Adrenal gland (tissue), 12 donors: ENCODE data around the gene CYP2C9. TPM values are rescaled to one million over a fixed set of nuclear protein-coding genes. Genes with fewer than 3 reads are reported as not detected.

Experiments
- DNase-seq, 7 donors: peaks; one replicate each; pipeline ENCODE4 v3.0.0-alpha.2; 2019 to 2020
- H3K27ac ChIP-seq, 5 donors: fragments of 200-600 bp; sonication (generic) in 4 of 5; 1 replicate in 3 of 5; 2 replicates in 2 of 5; pipeline versions ENCODE4 v1.5.1 to v1.8.0; 2016 to 2020; ENCODE audit warnings: mild to moderate bottlenecking in 1 of 5
- H3K27me3 ChIP-seq: fragments of 200-600 bp; 2 replicates; pipeline ENCODE4 v1.8.0; 2021
- H3K36me3 ChIP-seq, 2 donors: fragments of 200-600 bp; replicated peaks in 1 of 2; 1 replicate in 1 of 2; 2 replicates in 1 of 2; pipeline versions ENCODE4 v1.5.1 to v1.8.0; 2018 to 2022
- H3K4me1 ChIP-seq, 2 donors: fragments of 200-600 bp; replicated peaks in 1 of 2; 1 replicate in 1 of 2; 2 replicates in 1 of 2; pipeline versions ENCODE4 v1.5.1 to v1.8.0; 2018 to 2021
- H3K4me3 ChIP-seq, 4 donors: fragments of 200-600 bp; sonication (generic) in 3 of 4; one replicate each; pipeline ENCODE4 v1.5.1; 2016 to 2018
- H3K9me3 ChIP-seq, 3 donors: fragments of 200-600 bp; sonication (generic) in 1 of 3; replicated peaks in 1 of 3; 1 replicate in 2 of 3; 2 replicates in 1 of 3; pipeline versions ENCODE4 v1.5.1 to v1.8.0; 2016 to 2021
- CTCF ChIP-seq, 6 experiments: fragments of 450-650 bp in 4 of 6; fragments of 200-600 bp in 2 of 6; sonication (generic) in 1 of 6; IDR thresholded peaks; 1 replicate in 5 of 6; 2 replicates in 1 of 6; pipeline versions ENCODE4 v1.5.1 to v1.8.0; 2016 to 2021; ENCODE audit warnings: antibody characterized with exemption in 6 of 6, mild to moderate bottlenecking in 2 of 6, moderate library complexity in 1 of 6
- POLR2A ChIP-seq, 2 donors: fragments of 450-650 bp; IDR thresholded peaks; one replicate each; pipeline ENCODE4 v1.6.1; 2017; ENCODE audit warnings: antibody characterized with exemption in 2 of 2, mild to moderate bottlenecking in 2 of 2, moderate library complexity in 1 of 2
- WGBS, 4 donors: extraction: QIAGEN DNeasy Blood & Tissue Kit in 2 of 4; methylation state at CpG; one replicate each; pipeline versions ENCODE4 v1.1.5 to v1.1.7; 2013 to 2017; 5-methylcytosine and 5-hydroxymethylcytosine counted together
- intact Hi-C, 2 donors: fragments of 100-400 bp; cut with DNase I; formaldehyde crosslinking; loops; one replicate each; pipeline versions ENCODE4 v1.14.1 to v1.15.0; 2022 to 2023
- polyA plus RNA-seq, 3 donors: library from polyadenylated mRNA; stranded (reverse); fragments of 200-250 nt in 2 of 3; fragments of 350-450 nt in 1 of 3; fragmentation: Illumina TruSeq in 1 of 3; extraction: RNeasy Lipid Tissue Mini Kit (QIAGEN cat#74804) in 1 of 3; gene quantifications; one replicate each; pipeline ENCODE4 v1.2.3, GENCODE V29; 2013 to 2014
- total RNA-seq, 9 donors: library from RNA; depleted of rRNA in 4 of 9; stranded (reverse); fragments of >200 nt in 4 of 9; fragments of 120-200 nt in 1 of 9; fragmentation: NEBNext Ultra II Directional in 1 of 9; extraction: Animal tissue kit (Norgen Biotek cat#: 25700) in 1 of 9; gene quantifications; one replicate each; pipeline versions ENCODE4 v1.1.0 to v1.2.4, GENCODE V29; 2013 to 2023
- donor health status: healthy with polysubstance abuse.
- donor health status: Bipolar disorder and iron deficiency.
- donor health status: DM: yes; HTN: yes; CAD: no.
- donor health status: DM: no; HTN: no; CAD: no.
- donor health status: DM: no; HTN: no; CAD: no.
- donor health status: DM: yes; HTN: yes; CAD: no.

CYP2C9 gene
- total and polyA plus RNA-seq, 12 donors, result 0.27 to 0.38 (median 0.37) TPM; not detected in 8

GRCh38 chr10:94963901-94964300 lies 25.4 kb downstream of the CYP2C9 start:
- TF ChIP-seq POLR2A (IDR thresholded peaks at IDR 0.05), result no peak
- peak in 5 of 6 experiments; percentile 19 to 55 (median 32) for TF ChIP-seq CTCF (IDR thresholded peaks at IDR 0.05)
- no peaks in the 10 kb centered on the region for H3K27me3 ChIP-seq
- H3K27ac ChIP-seq, result no peak overlapping the region
- no peak overlapping the region for H3K4me3 ChIP-seq
- H3K4me1 ChIP-seq, result no peaks in the 10 kb centered on the region
- no peaks in the 10 kb centered on the region for H3K9me3 ChIP-seq
- peak in 3 of 7 donors; percentile 6 to 15 (median 7) for DNase-seq
- no peaks in the 10 kb centered on the region for H3K36me3 ChIP-seq
- intact Hi-C loops, result no loop called here
- WGBS, 4 donors, result 0 to 20% (median 0%) methylated on average over 1 of the region's 1 CpG

DNA sequence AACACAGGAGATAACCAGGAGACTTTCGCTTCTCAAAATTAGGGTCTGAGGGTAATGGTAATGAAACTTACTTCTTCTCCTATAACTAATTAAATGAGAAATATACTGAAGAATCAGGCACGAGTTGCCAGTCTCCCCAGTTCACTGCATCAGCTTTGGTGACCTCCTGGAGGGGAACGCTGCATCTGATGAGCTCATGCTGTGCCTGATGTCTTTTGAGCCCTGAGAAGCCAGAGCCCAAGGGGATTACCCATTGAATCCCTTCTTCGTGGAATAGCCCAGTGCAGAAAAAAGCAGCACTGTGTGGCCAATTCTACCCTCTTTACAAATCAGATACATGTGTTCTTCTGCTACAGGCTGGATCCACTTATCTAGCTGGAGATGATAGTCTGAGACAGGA lies 45.1 kb downstream of the CYP2C9 start:
- H3K27me3 ChIP-seq, result no peaks in the 10 kb centered on the region
- H3K36me3 ChIP-seq, result no peaks in the 10 kb centered on the region
- no peak overlapping the region for H3K4me3 ChIP-seq
- no peak overlapping the region for H3K27ac ChIP-seq
- intact Hi-C loops, result no loop called here
- DNase-seq, result no peak
- H3K9me3 ChIP-seq, result no peaks in the 10 kb centered on the region
- TF ChIP-seq CTCF (IDR thresholded peaks at IDR 0.05) (no peak), POLR2A (IDR thresholded peaks at IDR 0.05) (no peak)
- H3K4me1 ChIP-seq, result no peaks in the 10 kb centered on the region
- 36 to 50% (median 41%) methylated on average over 4 of the region's 4 CpGs for WGBS, 4 donors

GRCh38 chr10:94989192-94989591 lies 50.7 kb downstream of the CYP2C9 start:
- Histone ChIP-seq H3K27me3 (no peaks in the 10 kb centered on the region), H3K27ac (no peak overlapping the region), H3K4me3 (no peak overlapping the region), H3K4me1 (no peaks in the 10 kb centered on the region), H3K9me3 (peaks cover 0 to 5% (median 0%) of the 10 kb centered on the region in 3 donors), H3K36me3 (no peaks in the 10 kb centered on the region)
- intact Hi-C loops, result no loop called here
- no peak for TF ChIP-seq POLR2A (IDR thresholded peaks at IDR 0.05)
- no peak for TF ChIP-seq CTCF (IDR thresholded peaks at IDR 0.05)
- DNase-seq, result no peak

DNA sequence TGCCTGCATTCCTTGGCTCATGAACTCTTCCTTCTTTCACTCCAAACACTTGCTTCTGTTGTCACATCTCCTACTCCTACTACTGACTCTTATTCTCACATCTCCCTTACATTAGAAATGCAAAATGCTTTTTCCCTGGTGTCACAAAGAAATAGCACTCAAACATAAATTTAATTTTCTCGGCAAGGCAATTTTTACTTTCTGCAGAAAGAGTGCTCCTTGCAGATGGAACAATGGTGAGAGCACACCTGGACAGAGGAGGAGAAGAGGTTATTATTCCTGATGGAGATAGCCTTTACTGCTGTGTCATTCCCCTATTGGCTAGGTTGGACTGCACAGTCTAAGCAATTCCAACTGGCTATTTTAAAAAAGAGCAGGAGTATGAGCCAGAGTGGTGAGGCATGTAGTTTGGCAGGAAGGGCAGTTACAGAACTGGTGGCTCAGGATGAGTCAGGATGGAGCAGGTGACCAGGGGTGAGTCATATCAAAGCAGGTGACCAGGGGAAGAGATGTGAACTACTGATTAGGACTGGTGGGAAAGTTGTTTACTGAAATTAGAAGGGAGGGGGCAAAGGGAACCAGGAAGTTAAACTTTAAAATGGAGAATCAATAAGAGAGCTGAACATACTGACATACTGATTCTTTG lies 52.9 kb downstream of the CYP2C9 start:
- no peak overlapping the region for H3K27ac ChIP-seq
- H3K36me3 ChIP-seq, result no peaks in the 10 kb centered on the region
- TF ChIP-seq POLR2A (IDR thresholded peaks at IDR 0.05) (no peak), CTCF (IDR thresholded peaks at IDR 0.05) (no peak)
- peaks cover 0 to 5% (median 0%) of the 10 kb centered on the region in 3 donors for H3K9me3 ChIP-seq
- 83 to 90% (median 89%) methylated on average over 1 of the region's 1 CpG for WGBS, 4 donors
- H3K27me3 ChIP-seq, result no peaks in the 10 kb centered on the region
- no peak for DNase-seq
- no peak overlapping the region for H3K4me3 ChIP-seq
- no peaks in the 10 kb centered on the region for H3K4me1 ChIP-seq
- intact Hi-C loops, result no loop called here
